AG20443 (cell line): ENCODE data around the gene IER3.
"Not testable (repeated sequence)": the region's sequence is repeated elsewhere in the genome, so short reads cannot be mapped to it uniquely, and the experiment has no call there.

Source experiments
- DNase-seq: peaks from one replicate; pipeline ENCODE4 v3.0.0; 2012; ENCODE audit warnings: low spot score, mixed read lengths

IER3 gene

DNA sequence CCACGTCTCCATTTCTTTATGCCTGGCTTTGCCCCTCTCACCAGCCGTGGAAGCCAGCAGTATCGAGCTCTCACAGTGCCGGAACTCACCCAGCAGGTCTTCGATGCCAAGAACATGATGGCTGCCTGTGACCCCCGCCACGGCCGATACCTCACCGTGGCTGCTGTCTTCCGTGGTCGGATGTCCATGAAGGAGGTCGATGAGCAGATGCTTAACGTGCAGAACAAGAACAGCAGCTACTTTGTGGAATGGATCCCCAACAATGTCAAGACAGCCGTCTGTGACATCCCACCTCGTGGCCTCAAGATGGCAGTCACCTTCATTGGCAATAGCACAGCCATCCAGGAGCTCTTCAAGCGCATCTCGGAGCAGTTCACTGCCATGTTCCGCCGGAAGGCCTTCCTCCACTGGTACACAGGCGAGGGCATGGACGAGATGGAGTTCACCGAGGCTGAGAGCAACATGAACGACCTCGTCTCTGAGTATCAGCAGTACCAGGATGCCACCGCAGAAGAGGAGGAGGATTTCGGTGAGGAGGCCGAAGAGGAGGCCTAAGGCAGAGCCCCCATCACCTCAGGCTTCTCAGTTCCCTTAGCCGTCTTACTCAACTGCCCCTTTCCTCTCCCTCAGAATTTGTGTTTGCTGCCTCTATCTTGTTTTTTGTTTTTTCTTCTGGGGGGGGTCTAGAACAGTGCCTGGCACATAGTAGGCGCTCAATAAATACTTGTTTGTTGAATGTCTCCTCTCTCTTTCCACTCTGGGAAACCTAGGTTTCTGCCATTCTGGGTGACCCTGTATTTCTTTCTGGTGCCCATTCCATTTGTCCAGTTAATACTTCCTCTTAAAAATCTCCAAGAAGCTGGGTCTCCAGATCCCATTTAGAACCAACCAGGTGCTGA is 20.3 kb downstream of the IER3 start:
- not testable (repeated sequence) for DNase-seq

- DNase-seq: not testable (repeated sequence)
Measured at GRCh38 chr6:30723159-30723842, 21.0 kb downstream of the IER3 start.

- peak; percentile 66 for DNase-seq
Measured at GRCh38 chr6:30722280-30723112, 21.9 kb downstream of the IER3 start.

GRCh38 chr6:30722025-30722279 is 22.4 kb downstream of the IER3 start:
- DNase-seq: not testable (repeated sequence)

DNA sequence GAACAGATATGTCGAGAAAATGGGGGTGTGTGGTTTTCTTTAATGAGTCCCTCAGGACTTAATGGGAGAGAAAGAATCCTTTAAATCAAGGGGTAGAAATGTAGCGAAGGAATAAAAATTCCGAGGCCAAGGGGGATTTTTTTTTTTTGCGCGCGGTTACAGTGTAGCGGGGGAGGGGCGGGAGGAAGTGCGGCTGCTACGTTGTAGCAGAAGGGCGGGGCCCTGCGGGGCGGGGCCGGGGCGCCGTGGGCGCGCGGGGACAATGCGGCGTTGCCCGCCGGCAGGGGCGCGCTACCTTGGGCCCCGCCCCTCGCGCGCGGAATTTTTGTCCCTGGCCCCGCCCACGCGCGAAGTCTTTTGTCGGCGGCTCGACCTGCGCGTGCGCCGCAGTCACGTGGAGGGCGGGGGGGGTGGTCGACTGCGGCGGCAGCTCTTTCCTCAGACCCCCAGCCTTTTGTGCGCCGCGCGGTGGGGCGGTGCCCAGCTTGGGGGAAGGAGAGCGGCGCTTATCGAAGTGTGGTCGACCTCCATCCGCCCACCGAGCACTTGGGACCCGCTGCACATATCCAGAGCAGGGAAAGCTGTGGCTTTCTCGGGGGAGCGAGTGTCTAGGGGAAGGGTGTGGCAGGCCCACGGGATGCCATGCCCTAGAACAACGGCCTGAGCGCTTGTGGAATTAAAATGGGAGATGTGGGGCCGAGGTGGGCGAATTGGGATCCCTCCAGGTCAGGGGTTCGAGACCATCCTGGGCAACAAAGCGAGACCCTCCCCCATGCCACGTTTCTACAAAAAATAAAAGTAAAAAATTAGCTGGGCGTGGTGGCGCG is 22.9 kb downstream of the IER3 start:
- DNase-seq: peak; percentile 92

GRCh38 chr6:30720738-30721197 is 23.6 kb downstream of the IER3 start:
- DNase-seq: peak; percentile 20

- DNase-seq: peak; percentile 93
Measured at GRCh38 chr6:30719791-30720737, 24.3 kb downstream of the IER3 start, which contains the start of gene TUBB. Gene TUBB, plus strand, starts transcription at chr6:30720352. Its CDS starts 155 bp downstream, at chr6:30720507.

- no peak for DNase-seq
Measured at GRCh38 chr6:30719356-30719755, 25.0 kb downstream of the IER3 start.

DNA sequence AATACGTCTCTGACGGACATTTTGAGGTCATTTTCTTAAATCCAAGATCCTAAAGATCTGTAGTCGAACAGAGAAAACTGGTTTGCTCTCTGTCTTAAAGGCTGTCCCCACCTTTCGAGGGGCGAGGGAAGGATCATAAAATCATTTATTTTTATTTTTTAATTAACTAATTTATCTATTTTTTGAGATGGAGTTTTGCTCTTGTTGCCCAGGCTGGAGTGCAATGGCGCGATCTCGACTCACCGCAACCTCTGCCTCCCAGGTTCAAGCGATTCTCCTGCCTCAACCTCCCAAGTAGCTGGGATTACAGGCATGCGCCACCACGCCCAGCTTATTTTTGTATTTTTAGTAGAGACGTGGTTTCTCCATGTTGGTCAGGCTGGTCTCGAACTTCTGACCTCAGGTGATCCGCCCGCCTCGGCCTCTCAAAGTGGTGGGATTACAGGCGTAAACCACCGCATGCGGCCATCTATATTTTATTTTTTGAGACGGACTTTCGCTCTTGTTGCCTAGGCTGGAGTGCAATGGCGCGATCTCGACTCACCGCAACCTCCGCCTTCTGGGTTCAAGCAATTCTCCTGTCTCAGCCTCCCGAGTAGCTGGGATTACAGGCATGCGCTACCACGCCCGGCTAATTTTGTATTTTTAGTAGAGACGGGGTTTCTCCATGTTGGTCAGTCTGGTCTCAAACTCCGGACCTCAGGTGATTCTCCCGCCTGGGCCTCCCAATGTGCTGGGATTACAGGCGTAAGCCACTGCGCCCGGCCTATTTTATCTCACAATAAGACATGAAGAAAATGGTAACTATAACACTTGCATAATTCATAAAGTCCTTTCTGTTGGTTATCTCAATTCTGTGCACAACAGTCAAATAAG is 26.3 kb downstream of the IER3 start:
- not testable (repeated sequence) for DNase-seq

- DNase-seq: peak; percentile 95
Measured at GRCh38 chr6:30717129-30717844, 27.1 kb downstream of the IER3 start, which contains the start of gene MDC1. Gene MDC1, minus strand, starts transcription at chr6:30717281. Its CDS starts 2,106 bp downstream, at chr6:30715175.

GRCh38 chr6:30716879-30717128 is 27.5 kb downstream of the IER3 start:
- no peak for DNase-seq

- DNase-seq: no peak
Measured at GRCh38 chr6:30714263-30714662, 30.1 kb downstream of the IER3 start.

GRCh38 chr6:30712441-30712945 is 31.9 kb downstream of the IER3 start:
- DNase-seq: no peak

GRCh38 chr6:30711758-30712380 is 32.5 kb downstream of the IER3 start:
- no peak for DNase-seq

DNA sequence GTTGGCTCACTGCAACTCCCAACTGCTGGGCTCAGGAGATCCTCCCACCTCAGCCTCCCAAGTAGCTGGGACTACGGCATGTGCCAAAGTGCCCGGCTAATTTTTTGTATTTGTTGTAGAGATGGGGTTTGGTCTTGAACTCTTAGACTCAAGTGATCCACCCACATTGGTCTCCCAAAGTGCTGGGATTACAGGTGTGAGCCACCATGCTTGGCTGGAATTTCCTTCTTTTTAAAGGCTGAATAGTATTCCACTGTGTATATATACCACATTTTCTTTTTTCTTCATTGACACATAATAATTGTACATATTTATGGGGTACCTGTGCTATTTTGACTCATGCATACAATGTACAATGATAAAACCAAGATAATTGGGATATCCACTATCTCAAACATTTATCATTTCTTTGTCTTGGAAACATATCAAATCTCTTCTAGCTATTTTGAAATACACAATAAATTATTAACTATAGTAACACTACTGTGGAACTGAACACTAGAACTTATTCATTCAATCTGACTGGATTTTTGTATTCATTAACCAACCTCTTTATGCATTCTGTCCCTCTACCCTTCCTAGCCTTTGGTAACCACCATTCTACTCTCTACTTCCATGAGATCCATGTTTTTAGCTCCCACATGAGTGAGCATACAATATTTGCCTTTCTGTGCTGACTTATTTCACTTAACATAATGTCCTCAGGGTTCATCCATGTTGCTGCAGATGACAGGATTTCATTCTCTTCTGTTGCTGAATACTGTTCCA is 35.1 kb downstream of the IER3 start:
- no peak for DNase-seq

GRCh38 chr6:30707281-30707850 is 37.0 kb downstream of the IER3 start:
- DNase-seq: no peak

- no peak for DNase-seq
Measured at GRCh38 chr6:30705620-30706019, 38.7 kb downstream of the IER3 start.
